DOHH2 (cell line): ENCODE results near the gene NPY.

Experiments used
- CTCF ChIP-seq: fragments of 200-600 bp; sonication (generic); IDR thresholded peaks from one replicate; pipeline ENCODE4 v1.5.1; 2014; ENCODE audit warnings: antibody characterized with exemption, mild to moderate bottlenecking, low read depth, low read length; ENCODE audit not compliant: poor library complexity, severe bottlenecking
- EZH2phosphoT487 ChIP-seq: fragments of 200-600 bp; sonication (generic); IDR thresholded peaks from 2 replicates; pipeline ENCODE4 v1.6.1; 2017; ENCODE audit warnings: borderline replicate concordance, mild to moderate bottlenecking, antibody characterized with exemption, low read length, moderate library complexity, mixed read lengths

- no peak for TF ChIP-seq CTCF
- no peak; the same call in 1 of the 2 replicates for TF ChIP-seq EZH2phosphoT487
These were observed at the start of gene NPY for GRCh38 chr7:24283897-24284698.
